A673 (cell line): Measurements from ENCODE around the gene RHOF.

Experiments used
- EZH2 ChIP-seq: fragments of 200-600 bp; sonication (generic); IDR thresholded peaks from 2 replicates; pipeline ENCODE4 v1.6.1; 2017; ENCODE audit warnings: borderline replicate concordance, low read depth, mild to moderate bottlenecking, mixed read lengths, antibody characterized with exemption, low read length; ENCODE audit not compliant: poor library complexity, severe bottlenecking
- TF ChIP-seq, protein P1 (sequence below): fragments of 300-800, 200-600 bp; sonication (generic); conservative IDR thresholded peaks from 2 replicates; pipeline ENCODE4 v1.5.1; 2017; ENCODE audit warnings: low read depth, mild to moderate bottlenecking, antibody characterized with exemption, low read length, moderate library complexity, mixed read lengths

DNA sequence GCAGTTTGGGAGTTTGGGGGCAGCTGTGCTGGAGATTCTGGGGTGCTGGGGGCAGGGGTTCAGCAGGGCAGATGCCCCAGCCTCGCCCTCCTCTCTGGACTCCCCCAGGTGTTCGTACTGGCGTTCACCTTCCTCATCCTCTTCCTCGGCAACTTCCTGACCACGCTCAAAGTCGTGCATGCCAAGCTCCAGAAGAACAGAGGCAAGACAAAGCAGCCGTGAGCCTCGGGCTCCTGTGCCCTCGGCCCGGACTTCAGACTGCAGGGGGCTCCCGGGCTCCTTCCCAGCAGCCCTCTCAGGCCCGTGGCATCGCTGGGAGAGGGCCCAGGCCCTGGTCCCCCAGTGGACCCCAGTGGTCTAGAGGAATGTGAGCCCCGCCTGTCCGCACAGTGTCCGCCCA is 18.0 kb downstream of the RHOF start:
- TF ChIP-seq, protein P1, sequence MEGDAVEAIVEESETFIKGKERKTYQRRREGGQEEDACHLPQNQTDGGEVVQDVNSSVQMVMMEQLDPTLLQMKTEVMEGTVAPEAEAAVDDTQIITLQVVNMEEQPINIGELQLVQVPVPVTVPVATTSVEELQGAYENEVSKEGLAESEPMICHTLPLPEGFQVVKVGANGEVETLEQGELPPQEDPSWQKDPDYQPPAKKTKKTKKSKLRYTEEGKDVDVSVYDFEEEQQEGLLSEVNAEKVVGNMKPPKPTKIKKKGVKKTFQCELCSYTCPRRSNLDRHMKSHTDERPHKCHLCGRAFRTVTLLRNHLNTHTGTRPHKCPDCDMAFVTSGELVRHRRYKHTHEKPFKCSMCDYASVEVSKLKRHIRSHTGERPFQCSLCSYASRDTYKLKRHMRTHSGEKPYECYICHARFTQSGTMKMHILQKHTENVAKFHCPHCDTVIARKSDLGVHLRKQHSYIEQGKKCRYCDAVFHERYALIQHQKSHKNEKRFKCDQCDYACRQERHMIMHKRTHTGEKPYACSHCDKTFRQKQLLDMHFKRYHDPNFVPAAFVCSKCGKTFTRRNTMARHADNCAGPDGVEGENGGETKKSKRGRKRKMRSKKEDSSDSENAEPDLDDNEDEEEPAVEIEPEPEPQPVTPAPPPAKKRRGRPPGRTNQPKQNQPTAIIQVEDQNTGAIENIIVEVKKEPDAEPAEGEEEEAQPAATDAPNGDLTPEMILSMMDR: no peak
- no peak for TF ChIP-seq EZH2
